Suprapubic skin (tissue), 4 donors: ENCODE measurements around the gene SLCO2A1. TPM values are rescaled to one million over a fixed set of nuclear protein-coding genes. Genes with fewer than 3 reads are reported as not detected.

Source experiments
- DNase-seq, 2 donors: peaks; one replicate each; pipeline ENCODE4 v3.0.0-alpha.2; 2019; ENCODE audit warnings: low spot score in 2 of 2
- H3K27ac ChIP-seq: fragments of 200-600 bp; sonication (generic); one replicate; pipeline ENCODE4 v1.5.1; 2019
- H3K27me3 ChIP-seq: fragments of 200-600 bp; sonication (generic); one replicate; pipeline ENCODE4 v1.5.1; 2019
- H3K36me3 ChIP-seq: fragments of 200-600 bp; sonication (generic); one replicate; pipeline ENCODE4 v1.5.1; 2019
- H3K4me1 ChIP-seq: fragments of 200-600 bp; sonication (generic); one replicate; pipeline ENCODE4 v1.5.1; 2019
- H3K4me3 ChIP-seq: fragments of 200-600 bp; sonication (generic); one replicate; pipeline ENCODE4 v1.5.1; 2019; ENCODE audit warnings: mild to moderate bottlenecking
- H3K9me3 ChIP-seq: fragments of 200-600 bp; sonication (generic); one replicate; pipeline ENCODE4 v1.5.1; 2019
- CTCF ChIP-seq, 2 donors: fragments of 200-600 bp in 1 of 2; fragments of 450-650 bp in 1 of 2; sonication (generic) in 1 of 2; IDR thresholded peaks; one replicate each; pipeline ENCODE4 v1.5.1; 2016 to 2019; ENCODE audit warnings: antibody characterized with exemption in 2 of 2, mild to moderate bottlenecking in 1 of 2, moderate library complexity in 1 of 2
- EP300 ChIP-seq: sonication (generic); formaldehyde crosslinking; IDR thresholded peaks from one replicate; pipeline ENCODE4 v1.6.1; 2017; ENCODE audit warnings: antibody characterized with exemption
- POLR2A ChIP-seq, 2 donors: fragments of 450-650 bp; IDR thresholded peaks; one replicate each; pipeline ENCODE4 v1.6.1; 2017; ENCODE audit warnings: antibody characterized with exemption in 2 of 2, mild to moderate bottlenecking in 2 of 2, moderate library complexity in 2 of 2
- POLR2AphosphoS5 ChIP-seq, 3 donors: sonication (generic); formaldehyde crosslinking; IDR thresholded peaks; one replicate each; pipeline ENCODE4 v1.6.1; 2017; ENCODE audit warnings: antibody characterized with exemption in 3 of 3
- WGBS: methylation state at CpG from one replicate; pipeline ENCODE4 v1.1.5; 2018; 5-methylcytosine and 5-hydroxymethylcytosine counted together
- total RNA-seq, 4 donors: library from RNA; depleted of rRNA; stranded (reverse); fragments of >200 nt; gene quantifications; one replicate each; pipeline ENCODE4 v1.1.0, GENCODE V29; 2016

Gene SLCO2A1
- total RNA-seq, 4 donors from 2014 or later: 25.0 to 38.7 (median 29.4) TPM

- WGBS: 77% methylated on average over 5 of the region's 7 CpGs
- DNase-seq: peak; percentile 51 to 53
- Histone ChIP-seq H3K4me1 (no peaks in the 10 kb centered on the region), H3K9me3 (no peaks in the 10 kb centered on the region), H3K27me3 (no peaks in the 10 kb centered on the region), H3K4me3 (no peak overlapping the region), H3K36me3 (no peaks in the 10 kb centered on the region), H3K27ac (peak overlapping the region; percentile 1)
- no peak for TF ChIP-seq CTCF (IDR thresholded peaks at IDR 0.05)
- no peak for TF ChIP-seq EP300
- no peak for TF ChIP-seq POLR2AphosphoS5 (IDR thresholded peaks at IDR 0.05)
- no peak for TF ChIP-seq POLR2A (IDR thresholded peaks at IDR 0.05)
These were observed 36.4 kb upstream of the SLCO2A1 start for GRCh38 chr3:134066158-134066541.

GRCh38 chr3:134065252-134066157 is 35.8 kb upstream of the SLCO2A1 start:
- WGBS: 80% methylated on average over 9 of the region's 9 CpGs
- peak; percentile 26 to 34 for DNase-seq
- H3K27ac ChIP-seq: peak overlapping the region; percentile 1

GRCh38 chr3:134064081-134064480 is 34.4 kb upstream of the SLCO2A1 start:
- no peaks in the 10 kb centered on the region for H3K27me3 ChIP-seq
- TF ChIP-seq CTCF (IDR thresholded peaks at IDR 0.05) (no peak), EP300 (no peak), POLR2AphosphoS5 (IDR thresholded peaks at IDR 0.05) (no peak), POLR2A (IDR thresholded peaks at IDR 0.05) (no peak)
- H3K9me3 ChIP-seq: no peaks in the 10 kb centered on the region
- no peaks in the 10 kb centered on the region for H3K36me3 ChIP-seq
- 88% methylated on average over 2 of the region's 2 CpGs for WGBS
- H3K27ac ChIP-seq: no peak overlapping the region
- H3K4me3 ChIP-seq: no peak overlapping the region
- peaks cover 12% of the 10 kb centered on the region for H3K4me1 ChIP-seq
- DNase-seq: peak; percentile 13 to 22

More at GRCh38 chr3:134065252-134066157, 35.8 kb upstream of the SLCO2A1 start:
- H3K4me1 ChIP-seq: peaks cover 1% of the 10 kb centered on the region
- H3K36me3 ChIP-seq: no peaks in the 10 kb centered on the region
- H3K27me3 ChIP-seq: no peaks in the 10 kb centered on the region
- no peak for TF ChIP-seq CTCF (IDR thresholded peaks at IDR 0.05)
- no peak for TF ChIP-seq EP300
- no peak for TF ChIP-seq POLR2A (IDR thresholded peaks at IDR 0.05)
- no peak for TF ChIP-seq POLR2AphosphoS5 (IDR thresholded peaks at IDR 0.05)
- H3K4me3 ChIP-seq: no peak overlapping the region
- H3K9me3 ChIP-seq: no peaks in the 10 kb centered on the region

GRCh38 chr3:134061401-134061800 is 31.7 kb upstream of the SLCO2A1 start:
- peak; percentile 19 to 45 for DNase-seq
- Histone ChIP-seq H3K9me3 (no peaks in the 10 kb centered on the region), H3K4me1 (peaks cover 20% of the 10 kb centered on the region), H3K27ac (no peak overlapping the region), H3K4me3 (no peak overlapping the region), H3K27me3 (no peaks in the 10 kb centered on the region), H3K36me3 (no peaks in the 10 kb centered on the region)
- TF ChIP-seq POLR2A (IDR thresholded peaks at IDR 0.05) (no peak), EP300 (no peak), POLR2AphosphoS5 (IDR thresholded peaks at IDR 0.05) (no peak), CTCF (IDR thresholded peaks at IDR 0.05) (no peak)
- 83% methylated on average over 7 of the region's 7 CpGs for WGBS

- peak; percentile 40 to 56 for DNase-seq
- Histone ChIP-seq H3K27me3 (no peaks in the 10 kb centered on the region), H3K9me3 (no peaks in the 10 kb centered on the region), H3K4me1 (peaks cover 20% of the 10 kb centered on the region), H3K36me3 (no peaks in the 10 kb centered on the region), H3K27ac (no peak overlapping the region), H3K4me3 (no peak overlapping the region)
- TF ChIP-seq POLR2A (IDR thresholded peaks at IDR 0.05): no peak
- no peak for TF ChIP-seq POLR2AphosphoS5 (IDR thresholded peaks at IDR 0.05)
- no peak for TF ChIP-seq EP300
- TF ChIP-seq CTCF (IDR thresholded peaks at IDR 0.05): no peak
- 70% methylated on average over 10 of the region's 10 CpGs for WGBS
These were observed 31.0 kb upstream of the SLCO2A1 start for GRCh38 chr3:134060561-134061385.
